ENCODE results near the gene MED15. TPM values are rescaled to one million over a fixed set of nuclear protein-coding genes. Genes with fewer than 3 reads are reported as not detected.

Gene MED15
- total and polyA plus RNA-seq, 2 of the 8 experiments (the other 6 are each of a cell fraction or from before 2014, with no cell fraction given) = 28.3 to 57.1 TPM

DNA sequence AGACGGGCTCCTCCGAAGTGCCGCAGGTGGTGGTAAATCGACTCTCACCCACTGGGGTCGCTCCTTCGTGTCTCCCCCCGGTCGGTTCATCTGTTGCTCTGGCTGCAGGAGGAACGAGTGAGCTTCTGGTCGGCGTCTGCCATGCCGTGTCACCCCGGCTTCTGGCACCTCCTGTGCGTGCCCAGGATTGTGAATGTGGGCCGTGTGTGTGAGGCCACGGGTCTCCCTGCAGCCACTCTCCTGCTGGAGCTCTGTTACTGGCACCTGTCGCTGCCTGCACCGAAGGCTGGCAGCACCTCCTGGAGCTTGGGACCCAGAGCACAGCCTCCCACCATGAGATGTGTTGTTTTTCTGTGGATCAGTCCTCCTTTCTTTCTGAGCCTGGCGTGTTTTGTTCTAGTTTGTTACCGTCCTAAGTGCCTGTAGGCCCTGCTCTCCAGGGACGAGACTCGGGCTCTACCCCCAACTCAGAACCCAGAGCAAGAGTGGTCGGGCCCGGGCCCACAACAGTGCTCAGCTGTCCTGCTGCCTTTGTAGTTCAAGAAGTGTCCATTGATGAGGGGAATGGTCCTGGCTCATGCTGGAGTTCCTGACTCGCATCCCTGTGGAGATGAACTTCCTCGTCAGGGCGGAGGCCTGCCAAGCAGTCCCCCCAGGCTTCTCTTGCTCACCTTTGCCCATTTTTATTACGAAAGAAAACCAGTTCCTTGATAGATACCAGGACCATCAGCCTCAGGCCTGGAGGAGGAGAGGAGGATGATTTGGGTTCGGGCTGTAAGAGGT is 66.6 kb downstream of the MED15 start (continued):
- TF ChIP-seq, protein P1, sequence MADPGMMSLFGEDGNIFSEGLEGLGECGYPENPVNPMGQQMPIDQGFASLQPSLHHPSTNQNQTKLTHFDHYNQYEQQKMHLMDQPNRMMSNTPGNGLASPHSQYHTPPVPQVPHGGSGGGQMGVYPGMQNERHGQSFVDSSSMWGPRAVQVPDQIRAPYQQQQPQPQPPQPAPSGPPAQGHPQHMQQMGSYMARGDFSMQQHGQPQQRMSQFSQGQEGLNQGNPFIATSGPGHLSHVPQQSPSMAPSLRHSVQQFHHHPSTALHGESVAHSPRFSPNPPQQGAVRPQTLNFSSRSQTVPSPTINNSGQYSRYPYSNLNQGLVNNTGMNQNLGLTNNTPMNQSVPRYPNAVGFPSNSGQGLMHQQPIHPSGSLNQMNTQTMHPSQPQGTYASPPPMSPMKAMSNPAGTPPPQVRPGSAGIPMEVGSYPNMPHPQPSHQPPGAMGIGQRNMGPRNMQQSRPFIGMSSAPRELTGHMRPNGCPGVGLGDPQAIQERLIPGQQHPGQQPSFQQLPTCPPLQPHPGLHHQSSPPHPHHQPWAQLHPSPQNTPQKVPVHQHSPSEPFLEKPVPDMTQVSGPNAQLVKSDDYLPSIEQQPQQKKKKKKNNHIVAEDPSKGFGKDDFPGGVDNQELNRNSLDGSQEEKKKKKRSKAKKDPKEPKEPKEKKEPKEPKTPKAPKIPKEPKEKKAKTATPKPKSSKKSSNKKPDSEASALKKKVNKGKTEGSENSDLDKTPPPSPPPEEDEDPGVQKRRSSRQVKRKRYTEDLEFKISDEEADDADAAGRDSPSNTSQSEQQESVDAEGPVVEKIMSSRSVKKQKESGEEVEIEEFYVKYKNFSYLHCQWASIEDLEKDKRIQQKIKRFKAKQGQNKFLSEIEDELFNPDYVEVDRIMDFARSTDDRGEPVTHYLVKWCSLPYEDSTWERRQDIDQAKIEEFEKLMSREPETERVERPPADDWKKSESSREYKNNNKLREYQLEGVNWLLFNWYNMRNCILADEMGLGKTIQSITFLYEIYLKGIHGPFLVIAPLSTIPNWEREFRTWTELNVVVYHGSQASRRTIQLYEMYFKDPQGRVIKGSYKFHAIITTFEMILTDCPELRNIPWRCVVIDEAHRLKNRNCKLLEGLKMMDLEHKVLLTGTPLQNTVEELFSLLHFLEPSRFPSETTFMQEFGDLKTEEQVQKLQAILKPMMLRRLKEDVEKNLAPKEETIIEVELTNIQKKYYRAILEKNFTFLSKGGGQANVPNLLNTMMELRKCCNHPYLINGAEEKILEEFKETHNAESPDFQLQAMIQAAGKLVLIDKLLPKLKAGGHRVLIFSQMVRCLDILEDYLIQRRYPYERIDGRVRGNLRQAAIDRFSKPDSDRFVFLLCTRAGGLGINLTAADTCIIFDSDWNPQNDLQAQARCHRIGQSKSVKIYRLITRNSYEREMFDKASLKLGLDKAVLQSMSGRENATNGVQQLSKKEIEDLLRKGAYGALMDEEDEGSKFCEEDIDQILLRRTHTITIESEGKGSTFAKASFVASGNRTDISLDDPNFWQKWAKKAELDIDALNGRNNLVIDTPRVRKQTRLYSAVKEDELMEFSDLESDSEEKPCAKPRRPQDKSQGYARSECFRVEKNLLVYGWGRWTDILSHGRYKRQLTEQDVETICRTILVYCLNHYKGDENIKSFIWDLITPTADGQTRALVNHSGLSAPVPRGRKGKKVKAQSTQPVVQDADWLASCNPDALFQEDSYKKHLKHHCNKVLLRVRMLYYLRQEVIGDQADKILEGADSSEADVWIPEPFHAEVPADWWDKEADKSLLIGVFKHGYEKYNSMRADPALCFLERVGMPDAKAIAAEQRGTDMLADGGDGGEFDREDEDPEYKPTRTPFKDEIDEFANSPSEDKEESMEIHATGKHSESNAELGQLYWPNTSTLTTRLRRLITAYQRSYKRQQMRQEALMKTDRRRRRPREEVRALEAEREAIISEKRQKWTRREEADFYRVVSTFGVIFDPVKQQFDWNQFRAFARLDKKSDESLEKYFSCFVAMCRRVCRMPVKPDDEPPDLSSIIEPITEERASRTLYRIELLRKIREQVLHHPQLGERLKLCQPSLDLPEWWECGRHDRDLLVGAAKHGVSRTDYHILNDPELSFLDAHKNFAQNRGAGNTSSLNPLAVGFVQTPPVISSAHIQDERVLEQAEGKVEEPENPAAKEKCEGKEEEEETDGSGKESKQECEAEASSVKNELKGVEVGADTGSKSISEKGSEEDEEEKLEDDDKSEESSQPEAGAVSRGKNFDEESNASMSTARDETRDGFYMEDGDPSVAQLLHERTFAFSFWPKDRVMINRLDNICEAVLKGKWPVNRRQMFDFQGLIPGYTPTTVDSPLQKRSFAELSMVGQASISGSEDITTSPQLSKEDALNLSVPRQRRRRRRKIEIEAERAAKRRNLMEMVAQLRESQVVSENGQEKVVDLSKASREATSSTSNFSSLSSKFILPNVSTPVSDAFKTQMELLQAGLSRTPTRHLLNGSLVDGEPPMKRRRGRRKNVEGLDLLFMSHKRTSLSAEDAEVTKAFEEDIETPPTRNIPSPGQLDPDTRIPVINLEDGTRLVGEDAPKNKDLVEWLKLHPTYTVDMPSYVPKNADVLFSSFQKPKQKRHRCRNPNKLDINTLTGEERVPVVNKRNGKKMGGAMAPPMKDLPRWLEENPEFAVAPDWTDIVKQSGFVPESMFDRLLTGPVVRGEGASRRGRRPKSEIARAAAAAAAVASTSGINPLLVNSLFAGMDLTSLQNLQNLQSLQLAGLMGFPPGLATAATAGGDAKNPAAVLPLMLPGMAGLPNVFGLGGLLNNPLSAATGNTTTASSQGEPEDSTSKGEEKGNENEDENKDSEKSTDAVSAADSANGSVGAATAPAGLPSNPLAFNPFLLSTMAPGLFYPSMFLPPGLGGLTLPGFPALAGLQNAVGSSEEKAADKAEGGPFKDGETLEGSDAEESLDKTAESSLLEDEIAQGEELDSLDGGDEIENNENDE (IDR thresholded peaks at IDR 0.05; ENCODE audit: insufficient replicate concordance, low read length) = no peak
- TF ChIP-seq SP4 (IDR thresholded peaks at IDR 0.05; ENCODE audit: low read length) (no peak), ASH2L (IDR thresholded peaks at IDR 0.05; ENCODE audit: low read length) (no peak), CBX5 (IDR thresholded peaks at IDR 0.05; ENCODE audit: low read depth, low read length) (no peak), RAD21 (IDR thresholded peaks at IDR 0.05 in 1 of 2, conservative IDR thresholded peaks at IDR 0.05 in 1 of 2; ENCODE audit: low read depth in 2 of 2, low read length in 2 of 2) (no peak), EP300 (IDR thresholded peaks at IDR 0.05; ENCODE audit: borderline replicate concordance in 1 of 2, low read depth in 2 of 2, low read length in 2 of 2) (no peak), EZH2 (IDR thresholded peaks at IDR 0.05; ENCODE audit: low read depth, low read length, severe bottlenecking) (no peak), KDM4A (IDR thresholded peaks at IDR 0.05; ENCODE audit: low read depth, low read length, severe bottlenecking) (no peak)

Data from H1 (cell line).